ENCODE results near the gene RUSC2.
"Not testable (repeated sequence)": the region's sequence is repeated elsewhere in the genome, so short reads cannot be mapped to it uniquely, and the experiment has no call there.

Gene RUSC2

DNA sequence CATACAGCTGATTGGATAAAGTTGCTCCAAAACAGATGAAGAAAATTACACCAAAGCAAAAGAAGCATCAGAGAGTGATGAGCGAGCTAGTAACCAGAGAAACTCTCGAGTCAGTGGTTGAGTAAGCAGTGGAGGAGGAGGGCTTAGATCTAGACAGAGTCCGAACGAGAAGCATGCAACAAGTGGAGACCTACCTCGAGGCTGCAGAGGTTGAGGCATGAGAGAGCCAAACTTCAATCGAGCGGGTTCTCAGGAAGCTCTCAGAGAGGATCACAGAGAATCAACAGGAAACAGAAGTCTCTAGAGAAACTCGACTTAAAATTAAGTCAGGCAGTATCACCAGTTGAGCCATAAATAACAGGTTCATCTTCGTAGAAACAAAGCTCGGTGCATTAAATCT is 6.1 kb downstream of the RUSC2 start:
- DNase-seq (ENCODE audit: low spot score) = no peak

DNA sequence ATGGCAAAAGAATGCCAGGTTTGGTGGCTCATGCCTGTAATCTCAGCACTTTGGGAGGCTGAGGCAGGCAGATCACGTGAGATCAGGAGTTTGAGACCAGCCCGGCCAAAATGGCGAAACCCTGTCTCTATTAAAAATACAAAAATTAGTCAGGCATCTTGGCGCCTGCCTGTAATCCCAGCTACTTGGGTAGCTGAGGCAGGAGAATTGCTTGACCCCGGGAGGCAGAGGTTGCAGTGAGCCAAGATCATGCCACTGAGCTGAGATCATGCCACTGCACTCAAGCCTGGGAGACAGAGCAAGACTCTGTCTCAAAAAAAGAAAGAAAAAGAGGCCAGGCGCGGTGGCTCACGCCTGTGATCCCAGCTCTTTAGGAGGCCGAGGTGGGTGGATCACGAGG is 8.3 kb downstream of the RUSC2 start:
- DNase-seq (ENCODE audit: low spot score) = not testable (repeated sequence)

GRCh38 chr9:35499029-35499700 is 9.3 kb downstream of the RUSC2 start:
- no peak for DNase-seq (ENCODE audit: low spot score)

- no peak for DNase-seq (ENCODE audit: low spot score)
Measured at GRCh38 chr9:35499701-35500030, 9.8 kb downstream of the RUSC2 start.

- DNase-seq (ENCODE audit: low spot score) = no peak
Measured at GRCh38 chr9:35500130-35500748, 10.3 kb downstream of the RUSC2 start.

- no peak for DNase-seq (ENCODE audit: low spot score)
Measured at GRCh38 chr9:35501946-35502345, 12.0 kb downstream of the RUSC2 start.

DNA sequence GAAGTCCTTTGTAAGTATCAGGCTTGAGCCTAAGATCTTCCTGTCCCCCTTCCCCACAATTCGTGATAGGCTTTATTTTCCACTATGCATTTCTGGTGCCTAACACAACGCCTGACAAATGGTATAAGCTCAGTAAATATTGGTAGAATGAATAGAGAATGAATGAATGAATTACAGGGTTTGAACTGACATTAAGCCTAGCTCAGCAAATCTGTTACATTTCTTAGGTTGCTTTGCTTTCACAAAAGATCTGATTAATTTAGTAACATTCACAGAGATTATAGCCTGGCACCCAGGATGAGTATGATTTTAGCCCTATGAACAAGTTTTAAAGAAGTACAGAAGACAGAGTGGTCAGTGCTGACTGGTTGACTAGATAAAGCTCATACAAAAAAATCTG is 16.4 kb downstream of the RUSC2 start:
- no peak for DNase-seq (ENCODE audit: low spot score)

- DNase-seq (ENCODE audit: low spot score) = no peak
Measured at GRCh38 chr9:35508069-35508468, 18.2 kb downstream of the RUSC2 start.

DNA sequence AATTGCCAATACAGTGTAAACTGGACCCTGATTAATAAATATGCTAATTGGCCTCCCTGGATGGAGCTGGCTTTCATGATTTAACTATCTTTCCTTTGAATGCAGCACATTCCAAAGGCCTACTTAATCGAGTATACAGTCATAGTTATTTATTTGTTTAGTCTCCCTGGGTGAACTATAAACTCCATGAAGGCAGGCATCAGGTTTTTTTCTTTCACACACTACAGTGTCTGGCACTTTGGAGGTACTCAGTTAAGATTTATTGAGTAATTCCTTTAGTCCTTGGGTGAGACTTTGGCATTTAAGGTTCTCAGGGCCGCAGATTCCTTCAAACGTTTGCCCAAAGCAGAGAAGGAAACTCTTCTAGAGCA is 20.5 kb downstream of the RUSC2 start:
- no peak for DNase-seq (ENCODE audit: low spot score)

DNA sequence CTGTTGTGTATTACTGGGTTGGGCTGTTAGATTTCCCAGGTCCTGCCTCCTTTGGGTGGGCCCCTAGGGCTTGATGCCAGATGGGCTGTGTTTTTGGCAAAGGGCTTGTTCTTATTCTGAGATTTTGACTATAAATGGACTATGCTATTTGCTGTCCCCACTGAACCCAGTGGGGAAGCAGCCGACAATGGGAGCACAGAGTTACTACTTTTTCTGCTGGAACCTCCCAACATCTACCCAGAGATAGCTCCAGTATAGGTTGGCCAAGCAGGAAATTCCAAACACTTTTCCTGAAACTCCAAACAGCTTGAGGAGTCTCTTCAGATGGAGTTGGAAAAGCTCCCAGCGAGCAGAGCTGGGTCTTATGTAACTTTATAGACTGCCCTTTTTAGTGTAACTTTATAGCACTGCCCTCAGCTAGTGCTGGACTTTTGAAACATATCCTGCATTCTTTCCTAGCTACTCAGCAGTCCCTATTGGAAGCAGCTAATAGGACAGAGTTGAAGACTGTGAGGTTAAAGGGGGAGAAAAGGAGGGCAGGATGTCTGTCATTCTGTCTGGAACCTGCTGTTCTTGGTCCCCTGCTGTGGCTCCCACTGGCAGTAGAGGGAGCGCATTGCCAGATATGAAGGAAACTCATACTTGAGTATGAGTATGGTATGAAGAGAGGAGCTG is 21.0 kb downstream of the RUSC2 start:
- no peak for DNase-seq (ENCODE audit: low spot score)

- DNase-seq (ENCODE audit: low spot score) = no peak
Measured at GRCh38 chr9:35511453-35511852, 21.5 kb downstream of the RUSC2 start.

DNA sequence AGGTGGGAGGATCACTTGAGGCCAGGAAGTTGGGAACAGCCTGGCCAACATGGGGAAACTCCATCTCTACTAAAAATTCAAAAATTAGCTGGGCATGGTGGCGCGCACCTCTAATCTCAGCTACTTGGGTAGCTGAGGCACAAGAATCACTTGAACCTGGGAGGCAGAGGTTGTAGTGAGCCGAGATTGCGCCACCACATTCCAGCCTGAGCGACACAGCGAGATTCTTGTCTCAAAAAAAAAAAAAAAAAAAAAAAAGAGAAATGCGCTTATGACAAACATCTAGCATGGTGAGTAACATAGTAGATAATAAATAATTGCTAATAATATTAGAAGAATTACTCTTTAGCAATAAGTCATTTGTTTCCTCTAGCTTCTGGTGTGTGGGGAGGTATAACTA is 25.9 kb downstream of the RUSC2 start:
- DNase-seq (ENCODE audit: low spot score) = no peak

GRCh38 chr9:35516479-35516878 is 26.6 kb downstream of the RUSC2 start:
- no peak for DNase-seq (ENCODE audit: low spot score)

- DNase-seq (ENCODE audit: low spot score) = no peak
Measured at GRCh38 chr9:35517131-35517530, 27.2 kb downstream of the RUSC2 start.

DNA sequence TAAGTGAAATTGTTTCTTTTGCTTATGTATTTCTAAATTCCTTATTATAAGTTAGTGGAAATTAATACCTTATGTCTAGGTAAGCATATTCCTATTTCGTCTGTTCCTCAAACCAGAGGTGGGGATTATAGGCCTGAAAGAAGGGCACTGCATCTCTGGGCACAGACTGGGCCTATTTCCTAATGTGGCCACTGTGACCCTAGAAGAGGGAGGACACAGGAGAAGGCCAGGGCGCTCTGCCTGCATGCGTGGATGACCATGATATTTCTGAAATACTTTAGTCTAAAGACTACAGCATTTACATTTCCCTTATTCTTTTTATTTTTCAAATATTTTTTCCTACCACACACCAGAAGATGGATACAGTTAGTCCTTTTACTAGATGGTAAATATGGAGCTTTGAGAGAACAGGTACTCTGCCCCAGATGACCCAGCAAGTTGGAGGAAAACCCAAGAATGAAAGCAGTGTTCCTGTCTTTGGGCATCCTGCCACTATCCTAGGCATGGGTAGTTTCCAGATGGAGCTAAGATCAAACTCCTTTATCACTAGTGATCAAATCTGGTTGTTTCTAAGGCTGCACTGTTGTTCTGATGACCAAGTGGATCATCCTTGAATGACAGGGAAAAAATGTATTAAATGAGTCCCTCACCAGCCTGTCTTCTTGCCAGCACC is 27.8 kb downstream of the RUSC2 start:
- DNase-seq (ENCODE audit: low spot score) = no peak

DNA sequence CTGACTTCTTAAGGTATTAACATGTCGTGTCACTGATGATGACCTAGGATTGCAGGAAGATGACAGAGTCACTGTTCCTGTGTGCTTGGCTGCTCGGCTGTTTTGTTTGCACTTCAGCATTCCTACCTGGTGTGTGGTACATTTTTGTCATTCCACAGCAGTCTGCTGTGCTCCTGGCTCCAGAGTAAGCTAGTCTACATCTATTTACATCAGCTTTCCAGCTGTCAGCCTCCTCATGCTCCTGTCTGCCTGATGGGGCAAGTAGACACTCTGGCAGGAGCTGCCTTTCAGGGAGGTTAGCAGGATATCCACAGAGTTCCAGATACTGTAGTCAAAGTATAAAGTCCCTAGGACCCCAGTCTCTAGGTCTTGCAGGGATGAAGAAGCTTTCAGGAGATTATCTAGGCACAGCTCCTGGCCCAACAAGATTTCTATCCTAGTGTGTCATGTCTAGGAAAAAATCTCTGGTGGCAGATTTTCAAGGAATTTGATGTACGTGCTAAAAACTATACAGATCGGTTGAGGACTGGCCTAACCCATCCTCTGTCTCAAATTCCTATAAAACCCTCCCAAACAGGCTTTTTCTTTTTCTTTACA is 28.4 kb downstream of the RUSC2 start:
- no peak for DNase-seq (ENCODE audit: low spot score)

GRCh38 chr9:35518981-35519679 is 29.2 kb downstream of the RUSC2 start:
- DNase-seq (ENCODE audit: low spot score) = no peak

GRCh38 chr9:35519692-35520363 is 29.9 kb downstream of the RUSC2 start:
- DNase-seq (ENCODE audit: low spot score) = no peak

- no peak for DNase-seq (ENCODE audit: low spot score)
Measured at GRCh38 chr9:35520364-35520710, 30.4 kb downstream of the RUSC2 start.

DNA sequence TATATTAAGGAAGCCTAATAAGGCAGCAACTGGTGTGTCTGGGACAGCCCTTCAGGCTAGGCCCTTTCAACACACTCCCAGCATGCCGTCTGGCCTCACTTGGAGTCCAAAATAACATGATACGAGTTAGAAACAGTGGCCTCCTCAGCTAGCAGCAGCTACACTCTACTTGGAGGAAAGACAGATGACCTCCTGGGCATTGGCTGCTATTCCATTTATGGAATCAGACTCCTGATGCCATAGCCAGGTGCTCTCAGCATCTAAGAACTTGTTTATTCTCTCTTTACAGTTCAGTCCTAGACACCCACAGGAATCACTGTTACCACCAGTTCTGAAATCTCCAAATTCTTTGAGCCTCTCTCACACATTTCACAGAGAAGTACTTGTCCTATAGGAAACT is 31.8 kb downstream of the RUSC2 start:
- no peak for DNase-seq (ENCODE audit: low spot score)

- DNase-seq (ENCODE audit: low spot score) = no peak
Measured at GRCh38 chr9:35522187-35522586, 32.3 kb downstream of the RUSC2 start.

DNA sequence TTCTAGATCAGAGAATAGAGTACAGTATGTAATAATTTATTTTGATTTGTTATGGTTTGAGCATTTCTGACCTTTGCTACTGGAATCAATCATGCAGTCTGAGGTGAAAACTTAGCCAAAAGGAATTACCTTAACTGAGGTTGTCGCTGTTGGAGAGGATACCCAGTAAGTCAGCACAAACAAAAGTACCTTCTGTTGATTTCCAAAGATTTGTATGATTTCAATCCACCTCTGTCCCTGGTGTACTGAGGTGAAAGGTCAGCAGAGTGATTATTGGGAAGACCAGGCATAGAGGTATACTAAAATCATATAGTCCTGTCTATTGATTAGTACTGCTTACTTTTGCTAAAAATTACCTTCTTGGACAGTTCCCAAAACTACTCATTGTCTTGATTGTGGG is 32.8 kb downstream of the RUSC2 start:
- no peak for DNase-seq (ENCODE audit: low spot score)
